Measurements from ENCODE around the gene MYO3B.

- no peak for TF ChIP-seq GATA2 (IDR thresholded peaks at IDR 0.05; ENCODE audit: low read depth, low read length)
- TF ChIP-seq GATA3 (IDR thresholded peaks at IDR 0.05; ENCODE audit: low read depth, low read length), result no peak
These were observed 31.0 kb downstream of the MYO3B start for GRCh38 chr2:170208967-170209366.
